Left lobe of liver (tissue), 2 donors: ENCODE data around the gene ASB11. TPM values are rescaled to one million over a fixed set of nuclear protein-coding genes. Genes with fewer than 3 reads are reported as not detected.
"Not testable (repeated sequence)": the region's sequence is repeated elsewhere in the genome, so short reads cannot be mapped to it uniquely, and the experiment has no call there.

Experiments
- ATAC-seq: fragments of 200-7000 bp; cut with Tn5 transposase; one replicate; pipeline ENCODE4 v1.9.1; 2020; ENCODE audit warnings: mild to moderate bottlenecking, moderate library complexity
- DNase-seq: peaks from one replicate; pipeline ENCODE4 v3.0.0-alpha.2; 2020; ENCODE audit warnings: low spot score
- total RNA-seq: library from RNA; stranded (reverse); gene quantifications from one replicate; pipeline ENCODE4 v1.2.1, GENCODE V29; 2021
- donor health status: DM: no; HTN: no; CAD: no; lungs with moderate emphysema.
- donor health status: DM: no; HTN: yes; CAD: no.

ASB11 gene
- total RNA-seq, 1 donor from 2014 or later, result not detected

- peak; percentile 56 for ATAC-seq
These were observed 5.3 kb downstream of the ASB11 start for GRCh38 chrX:15310117-15310516.

GRCh38 chrX:15305899-15306298 lies 9.5 kb downstream of the ASB11 start:
- ATAC-seq, DNase-seq: not testable (repeated sequence)

More at GRCh38 chrX:15310117-15310516, 5.3 kb downstream of the ASB11 start:
- no peak for DNase-seq

- DNase-seq (peak; percentile 45), ATAC-seq (peak; percentile 56)
These were observed 13.5 kb downstream of the ASB11 start for GRCh38 chrX:15301924-15302323.

GRCh38 chrX:15299941-15300851 lies 15.2 kb downstream of the ASB11 start:
- ATAC-seq, result peak; percentile 81
- DNase-seq, result no peak

GRCh38 chrX:15298780-15299179 lies 16.7 kb downstream of the ASB11 start:
- no peak for DNase-seq
- no peak for ATAC-seq

- ATAC-seq (no peak), DNase-seq (no peak)
These were observed 17.2 kb downstream of the ASB11 start for GRCh38 chrX:15298201-15298600.

GRCh38 chrX:15293451-15293850 lies 22.0 kb downstream of the ASB11 start:
- ATAC-seq (no peak), DNase-seq (no peak)

- DNase-seq, result no peak
- ATAC-seq, result no peak
These were observed 22.6 kb downstream of the ASB11 start for GRCh38 chrX:15292861-15293260.

- ATAC-seq (peak; percentile 80), DNase-seq (peak; percentile 53)
These were observed 37.8 kb downstream of the ASB11 start for GRCh38 chrX:15277604-15278003.

- ATAC-seq, result peak; percentile 54
- no peak for DNase-seq
These were observed 40.5 kb downstream of the ASB11 start for GRCh38 chrX:15274946-15275345.

- DNase-seq, result not testable (repeated sequence)
These were observed 42.2 kb downstream of the ASB11 start for GRCh38 chrX:15273275-15273674.

GRCh38 chrX:15271757-15272156 lies 43.7 kb downstream of the ASB11 start:
- ATAC-seq (no peak), DNase-seq (no peak)

More at GRCh38 chrX:15273275-15273674, 42.2 kb downstream of the ASB11 start:
- ATAC-seq, result not testable (repeated sequence)

- ATAC-seq (peak; percentile 89), DNase-seq (peak; percentile 81)
These were observed 45.6 kb downstream of the ASB11 start, which contains the start of gene ASB9 for GRCh38 chrX:15269618-15270521. TSS of gene ASB9 (minus strand) at chrX:15270083. CDS start at chrX:15269874, 209 bp downstream.

- no peak for DNase-seq
These were observed 46.3 kb downstream of the ASB11 start for GRCh38 chrX:15269120-15269519.

GRCh38 chrX:15254852-15255251 lies 60.6 kb downstream of the ASB11 start:
- ATAC-seq (no peak), DNase-seq (no peak)

More at GRCh38 chrX:15269120-15269519, 46.3 kb downstream of the ASB11 start:
- no peak for ATAC-seq

- ATAC-seq, result no peak
- no peak for DNase-seq
These were observed 69.5 kb downstream of the ASB11 start for GRCh38 chrX:15245896-15246295.

- ATAC-seq, result no peak
- no peak for DNase-seq
These were observed 71.0 kb downstream of the ASB11 start for GRCh38 chrX:15244421-15244820.

GRCh38 chrX:15242899-15243555 lies 72.4 kb downstream of the ASB11 start:
- DNase-seq, result no peak
- peak; percentile 77 for ATAC-seq

GRCh38 chrX:15241301-15241700 lies 74.1 kb downstream of the ASB11 start:
- ATAC-seq (peak; percentile 73), DNase-seq (no peak)

- no peak for DNase-seq
- ATAC-seq, result no peak
These were observed 75.0 kb downstream of the ASB11 start for GRCh38 chrX:15240414-15240813.

- DNase-seq (no peak), ATAC-seq (no peak)
These were observed 79.3 kb downstream of the ASB11 start for GRCh38 chrX:15236146-15236545.
